Prostate gland (tissue), 2 donors: ENCODE results near the gene TADA1. TPM values are rescaled to one million over a fixed set of nuclear protein-coding genes. Genes with fewer than 3 reads are reported as not detected.

ENCODE experiments used
- DNase-seq: peaks from one replicate; pipeline ENCODE4 v3.0.0-alpha.2; 2019; ENCODE audit warnings: low spot score
- H3K27ac ChIP-seq, 2 donors: fragments of 200-600 bp; sonication (generic); 2 replicates each; pipeline ENCODE4 v1.5.1; 2017 to 2019
- H3K27me3 ChIP-seq: fragments of 200-600 bp; sonication (generic); replicated peaks from 2 replicates; pipeline ENCODE4 v1.5.1; 2019; ENCODE audit not compliant: insufficient read depth
- H3K36me3 ChIP-seq, 2 donors: fragments of 200-600 bp; sonication (generic); 1 replicate in 1 of 2; 2 replicates in 1 of 2; pipeline versions ENCODE4 v1.5.1 to v1.8.1; 2017 to 2019
- H3K4me1 ChIP-seq: fragments of 200-600 bp; sonication (generic); replicated peaks from 2 replicates; pipeline ENCODE4 v1.5.1; 2019
- H3K4me3 ChIP-seq, 2 donors: fragments of 200-600 bp; sonication (generic); 2 replicates each; pipeline ENCODE4 v1.5.1; 2017 to 2019
- H3K9me3 ChIP-seq: fragments of 200-600 bp; sonication (generic); 2 replicates; pipeline ENCODE4 v1.5.1; 2017
- POLR2A ChIP-seq: fragments of 450-650 bp; IDR thresholded peaks from one replicate; pipeline ENCODE4 v1.6.1; 2016; ENCODE audit warnings: antibody characterized with exemption, mild to moderate bottlenecking
- POLR2AphosphoS5 ChIP-seq: sonication (generic); formaldehyde crosslinking; IDR thresholded peaks from one replicate; pipeline ENCODE4 v1.6.1; 2017; ENCODE audit warnings: antibody characterized with exemption
- WGBS: methylation state at CpG from one replicate; pipeline ENCODE4 v1.1.5; 2018; 5-methylcytosine and 5-hydroxymethylcytosine counted together
- intact Hi-C: fragments of 100-400 bp; cut with DNase I; formaldehyde crosslinking; loops from one replicate; pipeline ENCODE4 v1.14.2; 2022
- total RNA-seq, 2 donors: library from RNA; depleted of rRNA; stranded (reverse); fragments of >200 nt; gene quantifications; one replicate each; pipeline ENCODE4 v1.1.0, GENCODE V29; 2016
- TF ChIP-seq, protein P1 (sequence below), 4 experiments: fragments of 200-600 bp in 2 of 4; fragments of 450-650 bp in 2 of 4; sonication (generic) in 2 of 4; IDR thresholded peaks; 1 replicate in 3 of 4; 2 replicates in 1 of 4; pipeline ENCODE4 v1.5.1; 2016 to 2019; ENCODE audit warnings: antibody characterized with exemption in 4 of 4, mild to moderate bottlenecking in 2 of 4, moderate library complexity in 2 of 4

TADA1 gene
- total RNA-seq, 2 donors from 2014 or later: 14.2 to 19.5 TPM

DNA sequence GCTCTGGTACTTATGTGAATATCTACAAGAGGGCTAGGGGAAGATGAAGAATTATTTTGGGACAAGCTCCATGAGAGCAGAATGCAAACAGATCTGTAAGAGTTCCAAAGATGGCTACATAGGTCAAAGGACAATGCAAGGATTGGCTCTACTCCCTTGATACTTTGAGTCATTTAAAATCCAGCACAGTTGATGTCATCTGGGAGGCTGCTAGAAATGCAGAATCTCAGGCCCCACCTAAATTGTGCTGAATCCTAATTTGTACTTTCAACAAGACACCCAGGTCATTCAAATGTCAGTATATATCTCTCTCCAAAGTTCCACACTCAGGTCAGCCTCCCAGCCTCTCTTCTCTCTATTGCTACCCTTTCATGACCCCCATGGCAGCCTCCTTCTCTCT, 23.7 kb upstream of the TADA1 start:
- no peak for DNase-seq
- intact Hi-C loops: no loop called here
- Histone ChIP-seq H3K27ac (no peak overlapping the region), H3K4me1 (no peaks in the 10 kb centered on the region), H3K36me3 (no peaks in the 10 kb centered on the region), H3K27me3 (no peaks in the 10 kb centered on the region), H3K9me3 (no peaks in the 10 kb centered on the region), H3K4me3 (no peak overlapping the region)
- TF ChIP-seq, protein P1, sequence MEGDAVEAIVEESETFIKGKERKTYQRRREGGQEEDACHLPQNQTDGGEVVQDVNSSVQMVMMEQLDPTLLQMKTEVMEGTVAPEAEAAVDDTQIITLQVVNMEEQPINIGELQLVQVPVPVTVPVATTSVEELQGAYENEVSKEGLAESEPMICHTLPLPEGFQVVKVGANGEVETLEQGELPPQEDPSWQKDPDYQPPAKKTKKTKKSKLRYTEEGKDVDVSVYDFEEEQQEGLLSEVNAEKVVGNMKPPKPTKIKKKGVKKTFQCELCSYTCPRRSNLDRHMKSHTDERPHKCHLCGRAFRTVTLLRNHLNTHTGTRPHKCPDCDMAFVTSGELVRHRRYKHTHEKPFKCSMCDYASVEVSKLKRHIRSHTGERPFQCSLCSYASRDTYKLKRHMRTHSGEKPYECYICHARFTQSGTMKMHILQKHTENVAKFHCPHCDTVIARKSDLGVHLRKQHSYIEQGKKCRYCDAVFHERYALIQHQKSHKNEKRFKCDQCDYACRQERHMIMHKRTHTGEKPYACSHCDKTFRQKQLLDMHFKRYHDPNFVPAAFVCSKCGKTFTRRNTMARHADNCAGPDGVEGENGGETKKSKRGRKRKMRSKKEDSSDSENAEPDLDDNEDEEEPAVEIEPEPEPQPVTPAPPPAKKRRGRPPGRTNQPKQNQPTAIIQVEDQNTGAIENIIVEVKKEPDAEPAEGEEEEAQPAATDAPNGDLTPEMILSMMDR (IDR thresholded peaks at IDR 0.05): no peak
- no peak for TF ChIP-seq POLR2A
- no peak for TF ChIP-seq POLR2AphosphoS5

DNA sequence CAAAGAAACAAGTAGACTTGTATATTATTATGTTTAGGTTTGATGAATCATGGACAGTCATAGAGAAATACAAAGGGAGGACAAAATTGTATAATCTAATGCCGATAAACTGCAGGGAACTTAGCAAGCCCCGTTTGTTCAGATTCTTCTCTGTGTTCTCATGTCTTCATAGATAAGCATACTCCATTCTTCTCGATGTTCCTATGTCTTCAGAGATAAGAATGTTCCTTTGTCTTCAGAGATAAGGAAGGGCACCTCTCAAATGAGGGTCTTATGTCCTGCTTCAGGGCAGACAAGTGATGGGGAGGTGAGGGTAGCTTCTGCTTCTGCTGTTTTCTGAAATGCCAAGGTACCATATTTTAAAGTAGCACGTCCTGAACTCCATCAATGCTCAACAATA, 19.7 kb upstream of the TADA1 start:
- Histone ChIP-seq H3K4me1 (no peaks in the 10 kb centered on the region), H3K27ac (no peak overlapping the region), H3K36me3 (no peaks in the 10 kb centered on the region), H3K9me3 (no peaks in the 10 kb centered on the region), H3K27me3 (no peaks in the 10 kb centered on the region), H3K4me3 (no peak overlapping the region)
- intact Hi-C loops: no loop called here
- 53% methylated on average over 4 of the region's 4 CpGs for WGBS
- DNase-seq: no peak
- TF ChIP-seq, protein P1 (IDR thresholded peaks at IDR 0.05): no peak
- no peak for TF ChIP-seq POLR2A
- no peak for TF ChIP-seq POLR2AphosphoS5

DNA sequence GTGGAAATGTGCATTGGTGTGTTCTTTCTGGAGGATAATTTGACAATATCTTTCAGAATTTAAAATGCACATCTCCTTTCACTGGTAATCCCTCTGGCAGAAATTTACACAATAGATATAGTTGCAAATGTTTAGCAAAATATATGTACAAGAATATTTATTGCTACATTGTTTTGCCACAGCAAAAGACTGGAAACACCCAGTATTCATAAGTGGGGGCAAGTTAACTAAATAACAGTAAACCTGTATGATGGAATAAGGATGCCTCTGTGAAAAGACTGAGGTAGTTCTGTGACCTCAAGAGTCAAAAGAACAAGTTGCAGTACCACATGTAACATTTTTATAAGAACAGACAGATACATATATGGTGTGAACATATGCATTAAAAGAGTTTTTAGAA, 13.7 kb upstream of the TADA1 start:
- DNase-seq: no peak
- no peak overlapping the region for H3K27ac ChIP-seq
- intact Hi-C loops: no loop called here
- H3K36me3 ChIP-seq: no peaks in the 10 kb centered on the region
- H3K4me1 ChIP-seq: no peaks in the 10 kb centered on the region
- no peaks in the 10 kb centered on the region for H3K9me3 ChIP-seq
- no peak for TF ChIP-seq POLR2A
- TF ChIP-seq POLR2AphosphoS5: no peak
- TF ChIP-seq, protein P1 (IDR thresholded peaks at IDR 0.05): no peak
- no peaks in the 10 kb centered on the region for H3K27me3 ChIP-seq
- no peak overlapping the region for H3K4me3 ChIP-seq

DNA sequence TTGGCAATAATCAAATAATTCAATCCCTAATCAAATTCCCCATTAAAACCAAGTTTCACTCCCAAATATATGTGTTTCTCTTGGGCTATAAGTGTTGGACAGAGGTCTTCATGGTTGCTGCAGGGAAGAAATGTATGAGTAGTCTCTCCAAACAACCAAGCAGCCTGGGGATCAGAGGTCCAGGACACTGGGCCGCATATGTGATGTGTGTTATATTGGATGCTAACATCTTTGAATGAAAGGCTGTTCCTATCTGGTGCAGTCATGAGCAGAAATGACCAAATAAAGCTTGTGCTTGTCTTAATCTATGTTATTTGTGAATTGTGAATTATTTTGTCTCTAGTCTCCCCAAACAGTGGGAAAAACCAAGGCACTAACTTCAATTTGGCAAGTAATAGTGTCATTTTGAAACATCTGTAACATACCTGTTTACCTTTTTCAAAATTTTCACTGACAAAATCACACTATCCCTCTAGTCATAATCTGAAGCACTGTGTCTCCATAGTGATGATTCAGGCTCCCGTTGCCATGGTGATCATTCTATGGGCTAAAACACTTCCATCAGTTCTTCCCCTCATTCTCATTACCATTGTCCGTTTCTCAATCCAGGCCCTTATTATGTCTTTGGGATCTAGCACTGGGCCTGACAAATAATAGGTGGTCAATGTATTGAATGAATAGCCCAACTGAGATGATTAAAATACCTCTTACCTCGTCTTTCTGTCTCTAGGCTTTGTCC, 12.5 kb upstream of the TADA1 start:
- no peak overlapping the region for H3K4me3 ChIP-seq
- TF ChIP-seq POLR2A (no peak), POLR2AphosphoS5 (no peak)
- TF ChIP-seq, protein P1 (IDR thresholded peaks at IDR 0.05): no peak
- DNase-seq: no peak
- intact Hi-C loops: no loop called here
- no peaks in the 10 kb centered on the region for H3K9me3 ChIP-seq
- no peak overlapping the region for H3K27ac ChIP-seq
- WGBS: 76% methylated on average over 4 of the region's 4 CpGs
- no peaks in the 10 kb centered on the region for H3K4me1 ChIP-seq
- peaks cover 3% of the 10 kb centered on the region for H3K27me3 ChIP-seq
- no peaks in the 10 kb centered on the region for H3K36me3 ChIP-seq

DNA sequence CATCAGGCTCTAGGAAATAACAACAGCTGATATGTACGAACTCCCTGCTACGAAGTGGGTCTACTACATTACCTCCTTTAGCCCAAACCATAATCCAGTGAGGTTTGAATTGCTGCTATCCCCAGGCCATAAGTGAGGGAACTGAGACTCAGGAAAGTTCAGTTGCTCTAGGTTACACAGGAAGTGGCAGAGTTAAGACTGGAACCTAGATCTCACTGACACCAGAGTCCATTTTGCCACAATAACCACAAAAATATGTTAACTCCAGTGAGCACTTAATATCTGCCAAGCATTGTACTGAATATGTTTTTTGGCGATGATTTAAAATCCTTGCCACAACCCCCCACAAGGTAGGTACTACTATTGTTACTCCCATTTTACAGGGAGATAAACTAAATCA, 8.9 kb upstream of the TADA1 start:
- Histone ChIP-seq H3K27ac (no peak overlapping the region), H3K4me3 (no peak overlapping the region), H3K36me3 (no peaks in the 10 kb centered on the region), H3K9me3 (no peaks in the 10 kb centered on the region), H3K4me1 (no peaks in the 10 kb centered on the region), H3K27me3 (peaks cover 3% of the 10 kb centered on the region)
- DNase-seq: no peak
- intact Hi-C loops: loop anchor here (1.0 kb wide), 1 partner anchor 174 kb away; no protein-coding TSS in a partner anchor
- 84% methylated on average over 3 of the region's 3 CpGs for WGBS
- TF ChIP-seq POLR2AphosphoS5 (no peak), POLR2A (no peak)
- TF ChIP-seq, protein P1 (IDR thresholded peaks at IDR 0.05): no peak
